ENCODE measurements around the gene CCDC136.
A peak's percentile ranks its signal among the peaks of the same experiment; 100 is the strongest.

CCDC136 gene

GRCh38 chr7:128865996-128866877, 74.5 kb downstream of the CCDC136 start:
- TF ChIP-seq, protein P1, sequence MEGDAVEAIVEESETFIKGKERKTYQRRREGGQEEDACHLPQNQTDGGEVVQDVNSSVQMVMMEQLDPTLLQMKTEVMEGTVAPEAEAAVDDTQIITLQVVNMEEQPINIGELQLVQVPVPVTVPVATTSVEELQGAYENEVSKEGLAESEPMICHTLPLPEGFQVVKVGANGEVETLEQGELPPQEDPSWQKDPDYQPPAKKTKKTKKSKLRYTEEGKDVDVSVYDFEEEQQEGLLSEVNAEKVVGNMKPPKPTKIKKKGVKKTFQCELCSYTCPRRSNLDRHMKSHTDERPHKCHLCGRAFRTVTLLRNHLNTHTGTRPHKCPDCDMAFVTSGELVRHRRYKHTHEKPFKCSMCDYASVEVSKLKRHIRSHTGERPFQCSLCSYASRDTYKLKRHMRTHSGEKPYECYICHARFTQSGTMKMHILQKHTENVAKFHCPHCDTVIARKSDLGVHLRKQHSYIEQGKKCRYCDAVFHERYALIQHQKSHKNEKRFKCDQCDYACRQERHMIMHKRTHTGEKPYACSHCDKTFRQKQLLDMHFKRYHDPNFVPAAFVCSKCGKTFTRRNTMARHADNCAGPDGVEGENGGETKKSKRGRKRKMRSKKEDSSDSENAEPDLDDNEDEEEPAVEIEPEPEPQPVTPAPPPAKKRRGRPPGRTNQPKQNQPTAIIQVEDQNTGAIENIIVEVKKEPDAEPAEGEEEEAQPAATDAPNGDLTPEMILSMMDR (IDR thresholded peaks at IDR 0.05; ENCODE audit: low read depth, low read length) = no peak
- H3K4me3 ChIP-seq (ENCODE audit: low read depth, low read length) = no peak overlapping the region

DNA sequence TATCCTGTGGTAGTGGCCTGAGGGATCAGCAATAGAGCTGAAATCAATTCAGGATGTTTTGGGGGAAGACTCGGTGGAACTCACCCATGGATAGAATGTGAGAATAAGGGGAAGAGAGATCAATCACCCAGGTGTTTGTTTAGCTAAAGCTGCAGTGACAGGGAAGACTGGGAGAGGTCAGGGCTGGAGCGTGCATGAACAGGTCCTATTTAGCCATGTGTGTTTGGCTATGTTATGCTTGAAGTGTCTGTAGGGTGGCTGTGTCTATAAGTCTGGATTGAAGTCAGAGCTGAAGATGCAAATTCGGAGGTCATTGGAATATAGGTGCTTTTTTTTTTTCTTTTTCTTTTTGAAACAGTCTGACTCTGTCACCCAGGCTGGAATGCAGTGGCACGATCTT, 75.5 kb downstream of the CCDC136 start:
- no peak overlapping the region for H3K4me3 ChIP-seq (ENCODE audit: low read depth, low read length)
- TF ChIP-seq, protein P1 (IDR thresholded peaks at IDR 0.05; ENCODE audit: low read depth, low read length) = no peak

DNA sequence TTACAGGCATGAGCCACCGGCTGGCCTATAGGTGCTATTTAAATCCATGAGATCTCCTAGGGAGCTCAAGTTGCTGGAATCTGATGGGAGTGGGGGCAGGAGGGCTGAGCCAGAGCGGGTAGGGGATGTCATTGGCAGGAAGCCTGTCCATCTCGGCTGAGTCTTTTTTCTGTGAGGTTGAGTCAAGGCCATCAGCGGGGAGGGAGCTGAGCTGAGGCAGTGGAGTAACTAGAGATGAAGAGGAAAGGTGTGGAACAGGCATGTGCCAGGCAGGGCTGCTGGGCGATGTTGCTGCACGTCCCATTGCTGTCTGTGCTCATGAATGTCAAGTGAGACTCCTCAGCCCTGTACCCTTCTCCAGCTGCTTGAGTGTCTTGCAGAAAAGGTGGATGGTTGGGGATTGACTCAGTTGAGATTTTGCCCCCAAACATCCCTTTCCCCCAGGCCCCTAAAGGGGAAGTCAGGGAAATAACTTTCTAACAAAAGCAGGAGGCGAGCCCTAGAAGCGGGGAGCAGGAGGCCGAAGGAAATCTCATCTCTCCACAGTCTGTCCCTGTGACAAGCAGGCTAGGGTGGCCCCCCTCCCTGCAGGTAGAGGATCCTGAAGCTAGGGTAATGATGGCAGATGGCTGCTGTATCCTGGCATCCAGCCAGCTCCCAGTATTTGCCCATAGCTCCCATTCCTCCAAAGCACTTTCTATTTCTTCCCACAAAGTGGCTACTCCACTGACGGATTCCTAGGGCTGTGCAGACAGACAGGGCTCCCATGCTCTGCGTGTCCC, 76.3 kb downstream of the CCDC136 start:
- TF ChIP-seq, protein P1 (IDR thresholded peaks at IDR 0.05; ENCODE audit: low read depth, low read length) = no peak
- no peak overlapping the region for H3K4me3 ChIP-seq (ENCODE audit: low read depth, low read length)

- peak overlapping the region; percentile 48; the same call in 1 of the 2 replicates for H3K4me3 ChIP-seq (ENCODE audit: low read depth, low read length)
- TF ChIP-seq, protein P1 (IDR thresholded peaks at IDR 0.05; ENCODE audit: low read depth, low read length) = no peak
These were observed 76.9 kb downstream of the CCDC136 start for GRCh38 chr7:128868624-128869137.

- peak overlapping the region; percentile 48 for H3K4me3 ChIP-seq (ENCODE audit: low read depth, low read length)
- TF ChIP-seq, protein P1 (IDR thresholded peaks at IDR 0.05; ENCODE audit: low read depth, low read length) = no peak
These were observed 77.6 kb downstream of the CCDC136 start for GRCh38 chr7:128869138-128869943.

DNA sequence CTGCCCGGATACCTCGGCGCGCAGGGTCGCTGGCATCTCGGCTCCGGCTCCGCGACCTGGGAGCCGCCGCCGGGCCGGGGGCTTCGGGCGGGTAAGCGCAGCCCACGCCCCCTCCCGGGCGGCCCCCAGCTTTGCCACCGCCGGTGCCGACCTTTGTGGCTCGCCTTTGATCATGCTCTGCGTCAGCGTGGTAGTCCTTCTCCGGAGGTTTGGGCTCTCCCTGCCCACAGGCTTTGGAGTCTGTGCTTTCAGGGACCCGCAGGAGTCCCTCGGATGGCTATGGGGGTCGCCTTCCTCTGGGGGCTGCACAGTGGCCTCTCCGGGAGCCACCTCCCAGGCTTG, 78.1 kb downstream of the CCDC136 start:
- H3K4me3 ChIP-seq (ENCODE audit: low read depth, low read length) = peak overlapping the region; percentile 48
- TF ChIP-seq, protein P1 (IDR thresholded peaks at IDR 0.05; ENCODE audit: low read depth, low read length) = no peak
